ENCODE measurements around the gene SMG5. TPM values are rescaled to one million over a fixed set of nuclear protein-coding genes. Genes with fewer than 3 reads are reported as not detected.

Gene SMG5
- polyA plus RNA-seq, 3 donors, result 4.4 to 72.4 (median 7.0) TPM

GRCh38 chr1:156253634-156254033 is 29.0 kb downstream of the SMG5 start:
- no peaks in the 10 kb centered on the region for H3K79me2 ChIP-seq (ENCODE audit: insufficient read depth, low read length)
- no peak overlapping the region for H3K9ac ChIP-seq (ENCODE audit: insufficient read depth, low read length, poor library complexity, severe bottlenecking)
- H4K20me1 ChIP-seq (ENCODE audit: insufficient read depth, low read length), result peaks cover 60% of the 10 kb centered on the region
- Mint-ChIP-seq H3K27ac (peak overlapping the region in 2 of 7 donors; percentile 40 to 73), H3K9me3 (peaks cover 0 to 1% (median 0%) of the 10 kb centered on the region in 7 donors), H3K4me1 (no peaks in the 10 kb centered on the region), H3K36me3 (peaks cover 79 to 95% of the 10 kb centered on the region in 2 donors), H3K4me3 (no peak overlapping the region), H3K27me3 (ENCODE audit: low read depth in 3 of 3) (peaks cover 0 to 1% (median 0%) of the 10 kb centered on the region in 3 donors)
- WGBS (ENCODE audit: insufficient coverage), result 92% methylated on average over 3 of the region's 3 CpGs
- no peak for DNase-seq
- H2AFZ ChIP-seq (ENCODE audit: insufficient read depth, low read depth, low read length, poor library complexity, severe bottlenecking), result no peak overlapping the region
- H3K27ac ChIP-seq (ENCODE audit: low read depth in 1 of 2, low read length in 2 of 2), result no peak overlapping the region
- no peak overlapping the region for H3K4me2 ChIP-seq (replicated peaks; ENCODE audit: extremely low read depth, low read length, poor library complexity, severe bottlenecking)
- no peak for TF ChIP-seq CTCF (IDR thresholded peaks at IDR 0.05)
- peaks cover 91 to 93% of the 10 kb centered on the region in 2 donors for H3K36me3 ChIP-seq (replicated peaks in 1 of 2; ENCODE audit: control insufficient read depth in 1 of 2, insufficient read depth in 2 of 2, low read length in 2 of 2)
- H3K4me3 ChIP-seq (replicated peaks in 1 of 3; ENCODE audit: low read depth in 2 of 3, low read length in 3 of 3), result no peak overlapping the region
- H3K4me1 ChIP-seq (ENCODE audit: control insufficient read depth in 1 of 2, insufficient read depth in 2 of 2, low read length in 2 of 2), result no peaks in the 10 kb centered on the region
- intact Hi-C loops (cut with micrococcal nuclease), result no loop called here
- H3K9me3 ChIP-seq (replicated peaks in 1 of 2; ENCODE audit: control insufficient read depth in 1 of 2, insufficient read depth in 1 of 2, low read length in 2 of 2), result no peaks in the 10 kb centered on the region
- no peaks in the 10 kb centered on the region for H3K27me3 ChIP-seq (ENCODE audit: control insufficient read depth in 2 of 2, insufficient read depth in 2 of 2, low read length in 2 of 2)

- Mint-ChIP-seq H3K36me3 (peaks cover 59 to 74% of the 10 kb centered on the region in 2 donors), H3K9me3 (no peaks in the 10 kb centered on the region), H3K27ac (peak overlapping the region in 1 of 7 donors; percentile 38), H3K4me3 (no peak overlapping the region), H3K4me1 (no peaks in the 10 kb centered on the region), H3K27me3 (ENCODE audit: low read depth in 3 of 3) (peaks cover 4 to 11% (median 7%) of the 10 kb centered on the region in 3 donors)
- H3K9ac ChIP-seq (ENCODE audit: insufficient read depth, low read length, poor library complexity, severe bottlenecking), result no peak overlapping the region
- H4K20me1 ChIP-seq (ENCODE audit: insufficient read depth, low read length), result peaks cover 63% of the 10 kb centered on the region
- no peaks in the 10 kb centered on the region for H3K79me2 ChIP-seq (ENCODE audit: insufficient read depth, low read length)
- H3K36me3 ChIP-seq (replicated peaks in 1 of 2; ENCODE audit: control insufficient read depth in 1 of 2, insufficient read depth in 2 of 2, low read length in 2 of 2), result peaks cover 70 to 72% of the 10 kb centered on the region in 2 donors
- no peak overlapping the region for H2AFZ ChIP-seq (ENCODE audit: insufficient read depth, low read depth, low read length, poor library complexity, severe bottlenecking)
- H3K4me3 ChIP-seq (replicated peaks in 1 of 3; ENCODE audit: low read depth in 2 of 3, low read length in 3 of 3), result no peak overlapping the region
- H3K27me3 ChIP-seq (ENCODE audit: control insufficient read depth in 2 of 2, insufficient read depth in 2 of 2, low read length in 2 of 2), result peaks cover 0 to 8% of the 10 kb centered on the region in 2 donors
- TF ChIP-seq CTCF (IDR thresholded peaks at IDR 0.05), result no peak
- H3K4me2 ChIP-seq (replicated peaks; ENCODE audit: extremely low read depth, low read length, poor library complexity, severe bottlenecking), result no peak overlapping the region
- no peak overlapping the region for H3K27ac ChIP-seq (ENCODE audit: low read depth in 1 of 2, low read length in 2 of 2)
- WGBS (ENCODE audit: insufficient coverage), result no CpG with 5 or more reads among the region's 3 CpGs
- H3K9me3 ChIP-seq (replicated peaks in 1 of 2; ENCODE audit: control insufficient read depth in 1 of 2, insufficient read depth in 1 of 2, low read length in 2 of 2), result no peaks in the 10 kb centered on the region
- DNase-seq, result no peak
- intact Hi-C loops (cut with micrococcal nuclease), result no loop called here
- H3K4me1 ChIP-seq (ENCODE audit: control insufficient read depth in 1 of 2, insufficient read depth in 2 of 2, low read length in 2 of 2), result no peaks in the 10 kb centered on the region
These were observed 31.1 kb downstream of the SMG5 start for GRCh38 chr1:156251527-156251926.

Data from CD14-positive monocyte (primary cell).